GM21526 (cell line): Measurements from ENCODE around the gene PLRG1.

ENCODE experiments used
- ATAC-seq: cut with Tn5 transposase; IDR thresholded peaks from one replicate; pipeline ENCODE4 v1.9.1; 2021; ENCODE audit warnings: moderate library complexity; ENCODE audit not compliant: unreplicated experiment, low FRiP score

The PLRG1 gene

GRCh38 chr4:154577324-154577723 is 27.1 kb upstream of the PLRG1 start:
- no peak for ATAC-seq

GRCh38 chr4:154574311-154574710 is 24.1 kb upstream of the PLRG1 start:
- no peak for ATAC-seq

- no peak for ATAC-seq
These were observed 23.1 kb upstream of the PLRG1 start for GRCh38 chr4:154573190-154573870.

- no peak for ATAC-seq
These were observed 19.4 kb upstream of the PLRG1 start for GRCh38 chr4:154569584-154569983.

GRCh38 chr4:154569028-154569427 is 18.8 kb upstream of the PLRG1 start:
- no peak for ATAC-seq

GRCh38 chr4:154566639-154567204 is 16.5 kb upstream of the PLRG1 start:
- no peak for ATAC-seq

- no peak for ATAC-seq
These were observed 15.5 kb upstream of the PLRG1 start for GRCh38 chr4:154565704-154566103.

GRCh38 chr4:154564311-154564710 is 14.1 kb upstream of the PLRG1 start:
- ATAC-seq, result no peak

GRCh38 chr4:154562697-154563254 is 12.6 kb upstream of the PLRG1 start, which contains the start of gene FGB:
FGB (plus strand) TSS chr4:154563011; CDS start chr4:154563019, 8 bp downstream.
- ATAC-seq, result no peak

- ATAC-seq, result no peak
These were observed 10.6 kb upstream of the PLRG1 start for GRCh38 chr4:154560824-154561231.

- no peak for ATAC-seq
These were observed 10.2 kb upstream of the PLRG1 start for GRCh38 chr4:154560419-154560801.

GRCh38 chr4:154559494-154560418 is 9.6 kb upstream of the PLRG1 start:
- ATAC-seq, result peak; percentile 89

GRCh38 chr4:154559141-154559493 is 8.9 kb upstream of the PLRG1 start:
- peak; percentile 29 for ATAC-seq

- peak; percentile 64 for ATAC-seq
These were observed 1.9 kb upstream of the PLRG1 start for GRCh38 chr4:154551872-154552686.

- no peak for ATAC-seq
These were observed 4.5 kb downstream of the PLRG1 start for GRCh38 chr4:154545689-154546088.

GRCh38 chr4:154542271-154542879 is 7.8 kb downstream of the PLRG1 start:
- ATAC-seq, result no peak

GRCh38 chr4:154534296-154534695 is 15.9 kb downstream of the PLRG1 start:
- ATAC-seq, result no peak

- no peak for ATAC-seq
These were observed 20.3 kb downstream of the PLRG1 start for GRCh38 chr4:154529728-154530519.

GRCh38 chr4:154528869-154529268 is 21.3 kb downstream of the PLRG1 start:
- no peak for ATAC-seq
